SK-N-SH (cell line): ENCODE measurements around the gene R3HDM4. TPM values are rescaled to one million over a fixed set of nuclear protein-coding genes. Genes with fewer than 3 reads are reported as not detected.

Source experiments
- CTCF ChIA-PET: fragments of 300-600, 350-600 bp; formaldehyde crosslinking; extraction: SDS; loops from one replicate; lab custom pipeline; 2021; lab: Yijun Ruan, JAX
- POLR2A ChIA-PET: fragments of 350-600 bp; sonication (Branson Sonifier 250); formaldehyde crosslinking; extraction: SDS; loops from one replicate; lab custom pipeline; 2020; ENCODE audit warnings: antibody characterized with exemption, inconsistent platforms; lab: Yijun Ruan, JAX
- DNase-seq: peaks from one replicate; pipeline ENCODE4 v3.0.0; 2012
- H2AFZ ChIP-seq: fragments of 200-600 bp; sonication (generic); 2 replicates; pipeline ENCODE4 v1.8.1; 2016; ENCODE audit warnings: antibody characterized with exemption, mild to moderate bottlenecking, low read depth
- H3F3A ChIP-seq: fragments of 200-600 bp; sonication (generic); replicated peaks from 2 replicates; pipeline ENCODE3; 2016; ENCODE audit warnings: antibody characterized with exemption, mild to moderate bottlenecking; ENCODE audit not compliant: insufficient read depth
- H3K27ac ChIP-seq, 2 experiments: fragments of 200-500 bp in 1 of 2; fragments of 200-600 bp in 1 of 2; sonication (Bioruptor generic) in 1 of 2; sonication (generic), shearing (Covaris generic) in 1 of 2; 2 replicates each; pipeline versions ENCODE4 v1.5.1 to v1.6.1; 2014 to 2016; ENCODE audit warnings: low read depth in 2 of 2, inconsistent platforms in 1 of 2, low read length in 1 of 2, mild to moderate bottlenecking in 1 of 2, mixed read lengths in 1 of 2
- H3K27me3 ChIP-seq: fragments of 200-600 bp; sonication (generic), shearing (Covaris generic); 2 replicates; pipeline ENCODE4 v1.6.1; 2016; ENCODE audit warnings: mixed run types; ENCODE audit not compliant: insufficient read depth
- H3K36me3 ChIP-seq, 2 experiments: fragments of 200-500 bp in 1 of 2; fragments of 200-600 bp in 1 of 2; sonication (Bioruptor generic) in 1 of 2; sonication (generic) in 1 of 2; replicated peaks in 1 of 2; 2 replicates each; pipeline versions ENCODE3 to v1.5.1; 2014 to 2016; ENCODE audit warnings: low read length in 1 of 2, mild to moderate bottlenecking in 1 of 2; ENCODE audit not compliant: insufficient read depth in 2 of 2, control insufficient read depth in 1 of 2
- H3K4me1 ChIP-seq, 2 experiments: fragments of 200-500 bp in 1 of 2; fragments of 200-600 bp in 1 of 2; sonication (Bioruptor generic) in 1 of 2; sonication (generic), shearing (Covaris generic) in 1 of 2; 2 replicates each; pipeline versions ENCODE4 v1.5.1 to v1.6.1; 2014 to 2016; ENCODE audit warnings: low read depth in 1 of 2, low read length in 1 of 2, mixed run types in 1 of 2; ENCODE audit not compliant: insufficient read depth in 2 of 2, control insufficient read depth in 1 of 2
- H3K4me2 ChIP-seq: fragments of 200-600 bp; sonication (generic), shearing (Covaris generic); 2 replicates; pipeline ENCODE4 v1.6.1; 2017; ENCODE audit warnings: mixed run types
- H3K4me3 ChIP-seq, 2 experiments: fragments of 200-500 bp in 1 of 2; fragments of 200-600 bp in 1 of 2; sonication (Bioruptor generic) in 1 of 2; sonication (generic), shearing (Covaris generic) in 1 of 2; 2 replicates each; pipeline versions ENCODE4 v1.5.1 to v1.8.1; 2014 to 2016; ENCODE audit warnings: low read depth in 2 of 2, inconsistent platforms in 1 of 2, low read length in 1 of 2, mild to moderate bottlenecking in 1 of 2, mixed read lengths in 1 of 2, moderate library complexity in 1 of 2
- H3K79me2 ChIP-seq: fragments of 200-600 bp; sonication (generic); 2 replicates; pipeline ENCODE4 v1.8.1; 2017; ENCODE audit warnings: mild to moderate bottlenecking; ENCODE audit not compliant: insufficient read depth
- H3K9ac ChIP-seq: fragments of 200-600 bp; sonication (generic); 2 replicates; pipeline ENCODE4 v1.6.1; 2017; ENCODE audit warnings: mixed run types
- H3K9me2 ChIP-seq: fragments of 200-600 bp; sonication (generic); 2 replicates; pipeline ENCODE4 v1.6.1; 2017; ENCODE audit warnings: mixed run types
- H3K9me3 ChIP-seq: fragments of 200-600 bp; sonication (generic); 2 replicates; pipeline ENCODE4 v1.6.1; 2017; ENCODE audit warnings: mixed run types, mild to moderate bottlenecking, moderate library complexity
- H4K20me1 ChIP-seq: fragments of 200-600 bp; sonication (generic); 2 replicates; pipeline ENCODE4 v1.6.1; 2017; ENCODE audit warnings: mild to moderate bottlenecking, mixed run types; ENCODE audit not compliant: insufficient read depth
- ELF1 ChIP-seq: IDR thresholded peaks from 2 replicates; pipeline ENCODE4 v1.4.0; 2012
- EP300 ChIP-seq, 2 experiments: IDR thresholded peaks; 2 replicates each; pipeline versions ENCODE4 v1.4.0 to v1.6.1; 2012; ENCODE audit warnings: borderline replicate concordance in 1 of 2, low read depth in 1 of 2, low read length in 1 of 2
- EZH2phosphoT487 ChIP-seq: fragments of 200-600 bp; sonication (generic); IDR thresholded peaks from 2 replicates; pipeline ENCODE4 v1.6.1; 2017; ENCODE audit warnings: low read depth, mixed run types, mild to moderate bottlenecking, antibody characterized with exemption, moderate library complexity, borderline replicate concordance
- FOSL2 ChIP-seq: IDR thresholded peaks from 2 replicates; pipeline ENCODE4 v1.4.0; 2012; ENCODE audit warnings: low read depth, mild to moderate bottlenecking, moderate library complexity, borderline replicate concordance
- FOXM1 ChIP-seq: IDR thresholded peaks from 2 replicates; pipeline ENCODE4 v1.4.0; 2012; ENCODE audit warnings: low read depth, mild to moderate bottlenecking
- NRF1 ChIP-seq: IDR thresholded peaks from 2 replicates; pipeline ENCODE4 v1.6.1; 2012; ENCODE audit warnings: low read depth, mild to moderate bottlenecking, low read length
- RAD21 ChIP-seq: IDR thresholded peaks from 2 replicates; pipeline ENCODE4 v1.6.1; 2012; ENCODE audit warnings: mild to moderate bottlenecking, low read length
- SIN3A ChIP-seq: IDR thresholded peaks from 2 replicates; pipeline ENCODE4 v1.6.1; 2012; ENCODE audit warnings: low read depth, mild to moderate bottlenecking, low read length, moderate library complexity, borderline replicate concordance
- SMC3 ChIP-seq: IDR thresholded peaks from 2 replicates; pipeline ENCODE4 v1.6.1; 2012; ENCODE audit warnings: low read depth, low read length, improper control_type of control experiment
- TEAD4 ChIP-seq: IDR thresholded peaks from 2 replicates; pipeline ENCODE4 v1.4.0; 2012; ENCODE audit warnings: mild to moderate bottlenecking, borderline replicate concordance; ENCODE audit not compliant: insufficient read depth
- WGBS: methylation state at CpG from one replicate; pipeline ENCODE4 v1.1.6; 2017; ENCODE audit warnings: low lambda C conversion rate; 5-methylcytosine and 5-hydroxymethylcytosine counted together
- polyA plus RNA-seq, 3 experiments: library from polyadenylated mRNA; depleted of rRNA; stranded (reverse); fragments of >200 nt; gene quantifications; 2 replicates each; pipeline ENCODE4 v1.2.3, GENCODE V29; 2012
- TF ChIP-seq, protein P1 (sequence below): fragments of 200-600 bp; sonication (generic); IDR thresholded peaks from 2 replicates; pipeline ENCODE4 v1.6.1; 2017; ENCODE audit warnings: antibody characterized with exemption, mild to moderate bottlenecking, moderate library complexity
- TF ChIP-seq, protein P2 (sequence below): IDR thresholded peaks from 2 replicates; pipeline ENCODE4 v1.4.0; 2012; ENCODE audit warnings: low read depth, borderline replicate concordance
- TF ChIP-seq, protein P3 (sequence below): IDR thresholded peaks from 2 replicates; pipeline ENCODE4; 2012
- TF ChIP-seq, protein P4 (sequence below): IDR thresholded peaks from 2 replicates; pipeline ENCODE4 v1.4.0; 2012; ENCODE audit warnings: low read depth, borderline replicate concordance
- TF ChIP-seq, protein P5 (sequence below): fragments of 150-350 bp; IDR thresholded peaks from 2 replicates; pipeline ENCODE4 v1.6.1; 2017; ENCODE audit warnings: antibody characterized with exemption, low read length, low read depth, borderline replicate concordance
- TF ChIP-seq, protein P6 (sequence below): IDR thresholded peaks from 2 replicates; pipeline ENCODE4 v1.6.1; 2012; ENCODE audit warnings: mild to moderate bottlenecking, low read depth, low read length, moderate library complexity

R3HDM4 gene
- polyA plus RNA-seq, 1 of the 3 experiments (the other 2 are of a cell fraction) = 39.2 TPM

DNA sequence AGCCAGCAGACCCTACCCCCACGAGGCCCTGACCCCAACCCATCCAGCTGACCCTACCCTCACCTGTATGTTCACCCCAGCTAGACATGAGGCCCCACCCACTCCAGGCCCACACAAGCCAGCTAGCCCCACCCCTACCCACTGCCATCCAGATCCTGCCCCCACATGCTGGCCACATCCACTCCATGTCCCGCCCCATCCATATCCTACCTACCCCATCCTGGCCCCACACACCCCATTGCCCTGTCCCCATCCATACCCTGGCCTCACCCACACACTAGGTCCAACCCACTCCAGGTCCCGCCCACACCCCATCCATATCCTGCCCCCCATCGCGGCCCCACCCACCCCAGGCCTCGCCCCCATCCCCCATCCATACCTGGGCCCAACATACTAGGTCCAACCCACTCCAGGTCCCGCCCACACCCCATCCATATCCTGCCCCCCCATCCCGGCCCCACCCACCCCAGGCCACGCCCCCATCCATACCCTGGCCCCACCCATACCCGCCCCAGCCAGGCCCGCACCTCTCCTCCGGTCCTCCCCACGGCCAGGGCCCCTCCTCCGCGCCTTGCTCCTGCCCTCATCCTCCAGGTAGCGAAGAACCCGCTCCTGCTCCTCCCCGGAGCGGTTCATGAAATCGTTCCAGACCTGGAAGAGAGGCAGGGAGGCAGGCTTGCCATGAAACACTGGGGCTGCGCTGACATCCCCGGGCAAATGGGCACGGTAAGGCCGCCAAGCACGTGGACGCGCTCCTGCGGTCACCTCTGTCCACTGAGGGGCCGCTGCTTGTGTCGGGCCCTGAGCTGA, 12.5 kb downstream of the R3HDM4 start (continued):
- TF ChIP-seq, protein P1, sequence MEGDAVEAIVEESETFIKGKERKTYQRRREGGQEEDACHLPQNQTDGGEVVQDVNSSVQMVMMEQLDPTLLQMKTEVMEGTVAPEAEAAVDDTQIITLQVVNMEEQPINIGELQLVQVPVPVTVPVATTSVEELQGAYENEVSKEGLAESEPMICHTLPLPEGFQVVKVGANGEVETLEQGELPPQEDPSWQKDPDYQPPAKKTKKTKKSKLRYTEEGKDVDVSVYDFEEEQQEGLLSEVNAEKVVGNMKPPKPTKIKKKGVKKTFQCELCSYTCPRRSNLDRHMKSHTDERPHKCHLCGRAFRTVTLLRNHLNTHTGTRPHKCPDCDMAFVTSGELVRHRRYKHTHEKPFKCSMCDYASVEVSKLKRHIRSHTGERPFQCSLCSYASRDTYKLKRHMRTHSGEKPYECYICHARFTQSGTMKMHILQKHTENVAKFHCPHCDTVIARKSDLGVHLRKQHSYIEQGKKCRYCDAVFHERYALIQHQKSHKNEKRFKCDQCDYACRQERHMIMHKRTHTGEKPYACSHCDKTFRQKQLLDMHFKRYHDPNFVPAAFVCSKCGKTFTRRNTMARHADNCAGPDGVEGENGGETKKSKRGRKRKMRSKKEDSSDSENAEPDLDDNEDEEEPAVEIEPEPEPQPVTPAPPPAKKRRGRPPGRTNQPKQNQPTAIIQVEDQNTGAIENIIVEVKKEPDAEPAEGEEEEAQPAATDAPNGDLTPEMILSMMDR = no peak
- no peak for TF ChIP-seq ELF1
- TF ChIP-seq SMC3 = no peak
- no peak for TF ChIP-seq NRF1
- TF ChIP-seq FOXM1 = no peak
- no peak for TF ChIP-seq RAD21
- no peak for TF ChIP-seq SIN3A
- TF ChIP-seq, protein P2, sequence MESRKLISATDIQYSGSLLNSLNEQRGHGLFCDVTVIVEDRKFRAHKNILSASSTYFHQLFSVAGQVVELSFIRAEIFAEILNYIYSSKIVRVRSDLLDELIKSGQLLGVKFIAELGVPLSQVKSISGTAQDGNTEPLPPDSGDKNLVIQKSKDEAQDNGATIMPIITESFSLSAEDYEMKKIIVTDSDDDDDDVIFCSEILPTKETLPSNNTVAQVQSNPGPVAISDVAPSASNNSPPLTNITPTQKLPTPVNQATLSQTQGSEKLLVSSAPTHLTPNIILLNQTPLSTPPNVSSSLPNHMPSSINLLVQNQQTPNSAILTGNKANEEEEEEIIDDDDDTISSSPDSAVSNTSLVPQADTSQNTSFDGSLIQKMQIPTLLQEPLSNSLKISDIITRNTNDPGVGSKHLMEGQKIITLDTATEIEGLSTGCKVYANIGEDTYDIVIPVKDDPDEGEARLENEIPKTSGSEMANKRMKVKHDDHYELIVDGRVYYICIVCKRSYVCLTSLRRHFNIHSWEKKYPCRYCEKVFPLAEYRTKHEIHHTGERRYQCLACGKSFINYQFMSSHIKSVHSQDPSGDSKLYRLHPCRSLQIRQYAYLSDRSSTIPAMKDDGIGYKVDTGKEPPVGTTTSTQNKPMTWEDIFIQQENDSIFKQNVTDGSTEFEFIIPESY = no peak
- TF ChIP-seq, protein P3, sequence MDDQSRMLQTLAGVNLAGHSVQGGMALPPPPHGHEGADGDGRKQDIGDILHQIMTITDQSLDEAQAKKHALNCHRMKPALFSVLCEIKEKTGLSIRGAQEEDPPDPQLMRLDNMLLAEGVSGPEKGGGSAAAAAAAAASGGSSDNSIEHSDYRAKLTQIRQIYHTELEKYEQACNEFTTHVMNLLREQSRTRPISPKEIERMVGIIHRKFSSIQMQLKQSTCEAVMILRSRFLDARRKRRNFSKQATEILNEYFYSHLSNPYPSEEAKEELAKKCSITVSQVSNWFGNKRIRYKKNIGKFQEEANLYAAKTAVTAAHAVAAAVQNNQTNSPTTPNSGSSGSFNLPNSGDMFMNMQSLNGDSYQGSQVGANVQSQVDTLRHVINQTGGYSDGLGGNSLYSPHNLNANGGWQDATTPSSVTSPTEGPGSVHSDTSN = no peak

DNA sequence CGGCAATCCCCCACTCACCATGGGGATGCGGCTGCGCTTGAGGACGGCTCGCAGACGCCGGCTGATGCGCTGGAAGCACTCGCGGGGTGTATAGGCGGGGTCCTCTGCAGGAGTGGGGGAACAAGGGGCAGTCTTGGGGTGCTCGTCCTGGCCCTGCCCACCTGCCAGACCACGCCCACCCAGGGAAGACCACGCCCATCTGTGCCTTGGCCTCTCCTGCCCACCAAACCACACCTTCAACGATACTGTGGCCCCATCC, 13.0 kb downstream of the R3HDM4 start:
- Histone ChIP-seq H3F3A (peaks cover 4% of the 10 kb centered on the region), H3K27me3 (no peaks in the 10 kb centered on the region), H3K79me2 (peaks cover 31% of the 10 kb centered on the region), H4K20me1 (peaks cover 24% of the 10 kb centered on the region; the same call in 1 of the 2 replicates), H3K4me2 (no peak overlapping the region), H2AFZ (no peak overlapping the region), H3K9me3 (no peaks in the 10 kb centered on the region), H3K27ac (no peak overlapping the region), H3K4me3 (no peak overlapping the region), H3K9ac (no peak overlapping the region), H3K4me1 (no peaks in the 10 kb centered on the region; a peak in 1 of 4 replicates), H3K9me2 (no peaks in the 10 kb centered on the region), H3K36me3 (peaks cover 0 to 19% of the 10 kb centered on the region in 2 experiments)
- no peak for DNase-seq
- ChIA-PET CTCF (interaction anchor here (0.6 kb wide), 1 partner anchor 236 kb away, joined by 4 read pairs; no protein-coding TSS in a partner anchor), POLR2A (no interaction called here)
- 98% methylated on average over 10 of the region's 15 CpGs for WGBS
- TF ChIP-seq SMC3 (no peak), EP300 (IDR thresholded peaks at IDR 0.05; ENCODE audit: borderline replicate concordance in 1 of 2, low read depth in 1 of 2, low read length in 1 of 2) (no peak), TEAD4 (no peak), NRF1 (no peak), FOSL2 (no peak), EZH2phosphoT487 (no peak)
- TF ChIP-seq, protein P4, sequence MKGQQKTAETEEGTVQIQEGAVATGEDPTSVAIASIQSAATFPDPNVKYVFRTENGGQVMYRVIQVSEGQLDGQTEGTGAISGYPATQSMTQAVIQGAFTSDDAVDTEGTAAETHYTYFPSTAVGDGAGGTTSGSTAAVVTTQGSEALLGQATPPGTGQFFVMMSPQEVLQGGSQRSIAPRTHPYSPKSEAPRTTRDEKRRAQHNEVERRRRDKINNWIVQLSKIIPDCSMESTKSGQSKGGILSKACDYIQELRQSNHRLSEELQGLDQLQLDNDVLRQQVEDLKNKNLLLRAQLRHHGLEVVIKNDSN = no peak
- TF ChIP-seq, protein P1 = no peak
- TF ChIP-seq, protein P5, sequence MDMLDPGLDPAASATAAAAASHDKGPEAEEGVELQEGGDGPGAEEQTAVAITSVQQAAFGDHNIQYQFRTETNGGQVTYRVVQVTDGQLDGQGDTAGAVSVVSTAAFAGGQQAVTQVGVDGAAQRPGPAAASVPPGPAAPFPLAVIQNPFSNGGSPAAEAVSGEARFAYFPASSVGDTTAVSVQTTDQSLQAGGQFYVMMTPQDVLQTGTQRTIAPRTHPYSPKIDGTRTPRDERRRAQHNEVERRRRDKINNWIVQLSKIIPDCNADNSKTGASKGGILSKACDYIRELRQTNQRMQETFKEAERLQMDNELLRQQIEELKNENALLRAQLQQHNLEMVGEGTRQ = no peak
- TF ChIP-seq, protein P6, sequence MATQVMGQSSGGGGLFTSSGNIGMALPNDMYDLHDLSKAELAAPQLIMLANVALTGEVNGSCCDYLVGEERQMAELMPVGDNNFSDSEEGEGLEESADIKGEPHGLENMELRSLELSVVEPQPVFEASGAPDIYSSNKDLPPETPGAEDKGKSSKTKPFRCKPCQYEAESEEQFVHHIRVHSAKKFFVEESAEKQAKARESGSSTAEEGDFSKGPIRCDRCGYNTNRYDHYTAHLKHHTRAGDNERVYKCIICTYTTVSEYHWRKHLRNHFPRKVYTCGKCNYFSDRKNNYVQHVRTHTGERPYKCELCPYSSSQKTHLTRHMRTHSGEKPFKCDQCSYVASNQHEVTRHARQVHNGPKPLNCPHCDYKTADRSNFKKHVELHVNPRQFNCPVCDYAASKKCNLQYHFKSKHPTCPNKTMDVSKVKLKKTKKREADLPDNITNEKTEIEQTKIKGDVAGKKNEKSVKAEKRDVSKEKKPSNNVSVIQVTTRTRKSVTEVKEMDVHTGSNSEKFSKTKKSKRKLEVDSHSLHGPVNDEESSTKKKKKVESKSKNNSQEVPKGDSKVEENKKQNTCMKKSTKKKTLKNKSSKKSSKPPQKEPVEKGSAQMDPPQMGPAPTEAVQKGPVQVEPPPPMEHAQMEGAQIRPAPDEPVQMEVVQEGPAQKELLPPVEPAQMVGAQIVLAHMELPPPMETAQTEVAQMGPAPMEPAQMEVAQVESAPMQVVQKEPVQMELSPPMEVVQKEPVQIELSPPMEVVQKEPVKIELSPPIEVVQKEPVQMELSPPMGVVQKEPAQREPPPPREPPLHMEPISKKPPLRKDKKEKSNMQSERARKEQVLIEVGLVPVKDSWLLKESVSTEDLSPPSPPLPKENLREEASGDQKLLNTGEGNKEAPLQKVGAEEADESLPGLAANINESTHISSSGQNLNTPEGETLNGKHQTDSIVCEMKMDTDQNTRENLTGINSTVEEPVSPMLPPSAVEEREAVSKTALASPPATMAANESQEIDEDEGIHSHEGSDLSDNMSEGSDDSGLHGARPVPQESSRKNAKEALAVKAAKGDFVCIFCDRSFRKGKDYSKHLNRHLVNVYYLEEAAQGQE = no peak
